22Rv1 (cell line): ENCODE results near the gene CDCA5.
A peak's percentile ranks its signal among the peaks of the same experiment; 100 is the strongest.

Experiments
- H3K27ac ChIP-seq: fragments of 450-650 bp; 2 replicates; pipeline ENCODE4 v1.5.1; 2017
- CTCF ChIP-seq: fragments of 450-650 bp; IDR thresholded peaks from 2 replicates; pipeline ENCODE4 v1.5.1; 2017; ENCODE audit warnings: mild to moderate bottlenecking
- ZFX ChIP-seq: fragments of 450-650 bp; IDR thresholded peaks from 2 replicates; pipeline ENCODE4 v1.6.1; 2017; ENCODE audit warnings: antibody characterized with exemption, borderline replicate concordance

The CDCA5 gene

GRCh38 chr11:65107751-65108468 is 24.1 kb upstream of the CDCA5 start:
- TF ChIP-seq CTCF: no peak
- TF ChIP-seq ZFX: no peak
- H3K27ac ChIP-seq: no peak overlapping the region

- no peak for TF ChIP-seq ZFX
- TF ChIP-seq CTCF: no peak
- H3K27ac ChIP-seq: no peak overlapping the region
These were observed 23.2 kb upstream of the CDCA5 start for GRCh38 chr11:65107078-65107477.

GRCh38 chr11:65104628-65105027 is 20.8 kb upstream of the CDCA5 start:
- TF ChIP-seq ZFX: no peak
- no peak for TF ChIP-seq CTCF
- H3K27ac ChIP-seq: peak overlapping the region; percentile 92

- H3K27ac ChIP-seq: peak overlapping the region; percentile 92
- TF ChIP-seq ZFX (no peak), CTCF (no peak)
These were observed 19.6 kb upstream of the CDCA5 start for GRCh38 chr11:65103476-65103875.

GRCh38 chr11:65102142-65103095 is 18.6 kb upstream of the CDCA5 start:
- no peak for TF ChIP-seq CTCF
- TF ChIP-seq ZFX: no peak
- peak overlapping the region; percentile 92 for H3K27ac ChIP-seq

- H3K27ac ChIP-seq: peak overlapping the region; percentile 92
- TF ChIP-seq CTCF: peak; percentile 40
- TF ChIP-seq ZFX: no peak
These were observed 17.0 kb upstream of the CDCA5 start for GRCh38 chr11:65100674-65101350.

GRCh38 chr11:65096926-65097325 is 13.1 kb upstream of the CDCA5 start:
- peak overlapping the region; percentile 87 for H3K27ac ChIP-seq
- TF ChIP-seq ZFX (no peak), CTCF (no peak)
